Measurements from ENCODE around the gene SH2D1B.
"Not testable (repeated sequence)": the region's sequence is repeated elsewhere in the genome, so short reads cannot be mapped to it uniquely, and the experiment has no call there.

The SH2D1B gene

DNA sequence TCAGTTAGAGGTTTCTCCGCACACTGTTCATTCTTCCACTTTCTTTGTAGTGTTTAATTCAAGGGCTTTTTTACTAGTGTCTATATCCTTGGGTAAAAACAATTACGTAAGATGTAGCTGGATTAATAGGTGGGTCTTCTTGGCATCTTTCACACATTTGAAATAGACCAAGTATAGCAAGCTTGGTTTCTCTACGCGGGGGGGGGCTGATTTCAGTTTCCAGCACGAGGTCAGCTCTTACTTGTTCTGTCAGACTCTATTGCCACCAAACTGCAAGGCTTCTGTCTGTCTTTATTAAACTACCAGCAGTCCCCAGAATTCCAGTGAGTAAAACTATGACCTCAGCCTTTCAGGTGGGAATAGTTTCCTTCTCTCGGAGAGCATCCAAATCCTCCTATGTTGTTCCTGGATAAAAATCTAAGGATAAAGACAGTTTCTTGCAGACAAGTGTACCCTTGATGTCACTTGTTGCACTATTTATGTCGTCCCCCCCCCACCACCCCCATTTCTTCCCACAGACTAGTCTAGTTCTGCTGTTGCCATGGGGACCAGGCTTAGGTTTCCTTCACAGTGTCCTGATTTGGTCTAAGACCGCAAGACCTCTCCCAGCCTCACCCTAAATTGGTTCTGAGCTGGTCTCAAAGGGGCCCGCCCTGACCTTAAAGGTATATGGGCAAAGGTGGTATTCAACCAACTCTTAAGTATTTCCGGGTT is 52.3 kb downstream of the SH2D1B start:
- DNase-seq, result no peak

DNA sequence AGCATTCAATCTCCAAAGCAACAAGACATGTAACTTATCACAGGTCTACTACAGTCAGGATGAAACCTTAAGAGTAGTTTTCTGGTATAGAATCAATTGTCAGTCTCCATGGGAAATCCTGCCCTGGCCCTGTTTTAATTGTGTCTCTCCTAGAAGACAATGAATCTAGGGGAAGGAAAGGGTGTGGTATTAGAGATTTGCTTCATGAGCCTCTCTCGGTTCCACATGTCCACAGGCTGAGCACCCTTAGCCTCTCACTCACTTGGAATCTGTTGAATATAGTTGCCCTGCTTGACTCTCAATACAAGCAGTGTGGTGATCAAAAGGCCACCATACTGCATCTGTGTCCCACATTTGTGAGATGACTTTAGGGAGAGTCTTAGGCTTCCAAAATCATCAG is 53.0 kb downstream of the SH2D1B start:
- DNase-seq, result no peak

DNA sequence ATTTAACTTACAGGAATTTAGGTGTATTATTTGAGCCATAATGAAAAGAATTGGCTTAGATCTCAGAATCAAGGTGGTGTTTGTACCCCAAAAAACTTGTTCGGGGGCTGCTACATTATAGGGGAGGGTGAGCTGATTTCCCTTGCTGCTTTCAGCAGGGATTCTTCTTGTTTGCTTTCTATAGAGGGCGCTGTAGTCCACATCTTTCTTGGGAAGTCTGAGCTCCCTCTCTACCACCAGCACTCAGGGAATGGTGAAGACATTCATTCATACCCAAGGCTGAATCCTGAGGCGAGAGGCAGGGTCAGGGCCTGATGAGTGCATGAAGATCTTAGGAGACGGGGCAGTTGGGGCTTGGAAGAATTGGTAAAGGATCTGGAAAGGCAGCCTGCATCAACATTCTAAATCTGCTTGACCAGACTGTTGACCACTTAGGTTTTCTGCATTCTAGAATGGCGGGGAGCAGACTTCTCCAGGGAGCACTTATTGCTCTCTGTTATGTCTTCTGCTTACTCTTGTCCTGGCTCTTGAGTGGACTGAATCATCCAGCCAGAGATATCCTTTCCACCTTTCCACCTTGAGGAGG is 54.2 kb downstream of the SH2D1B start:
- no peak for DNase-seq

DNA sequence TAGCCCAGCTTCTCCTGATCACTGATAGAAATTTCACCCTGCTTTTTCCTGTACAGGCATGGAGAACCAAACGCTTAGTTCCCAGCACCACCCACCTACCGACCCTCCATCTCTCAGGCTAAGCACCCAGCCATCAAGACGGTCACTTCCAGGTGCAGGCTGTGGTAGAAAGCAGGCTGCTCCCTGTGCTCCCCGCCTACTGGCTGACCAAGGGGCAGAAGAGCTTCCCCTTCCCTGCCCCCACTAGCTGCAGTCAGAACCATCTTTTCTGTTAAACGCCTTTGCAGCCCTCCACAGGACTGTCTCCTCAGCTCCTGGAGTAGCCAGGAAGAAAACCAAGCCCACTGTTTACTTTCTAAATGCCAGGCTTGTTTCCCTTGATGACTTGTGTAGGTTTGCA is 58.2 kb downstream of the SH2D1B start:
- DNase-seq, result no peak

DNA sequence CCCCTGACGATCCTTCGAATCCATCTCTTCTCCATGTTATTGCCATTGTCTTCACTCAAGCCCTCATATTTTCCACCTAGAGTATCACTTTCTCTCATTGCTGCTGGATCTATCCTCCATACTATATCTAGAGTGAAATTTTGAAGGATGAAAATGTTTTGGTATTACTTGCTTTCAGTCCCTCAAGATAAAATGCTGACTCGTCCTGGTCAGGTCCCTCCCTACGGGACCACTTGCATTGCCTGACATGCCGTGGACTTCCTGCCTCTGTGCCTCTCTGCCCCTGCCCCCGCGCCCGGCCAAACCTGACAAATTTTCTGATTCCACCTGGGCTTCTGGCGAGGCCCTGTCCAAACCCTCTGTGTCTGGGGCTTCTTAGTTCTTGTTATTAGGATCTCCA is 58.9 kb downstream of the SH2D1B start:
- no peak for DNase-seq

DNA sequence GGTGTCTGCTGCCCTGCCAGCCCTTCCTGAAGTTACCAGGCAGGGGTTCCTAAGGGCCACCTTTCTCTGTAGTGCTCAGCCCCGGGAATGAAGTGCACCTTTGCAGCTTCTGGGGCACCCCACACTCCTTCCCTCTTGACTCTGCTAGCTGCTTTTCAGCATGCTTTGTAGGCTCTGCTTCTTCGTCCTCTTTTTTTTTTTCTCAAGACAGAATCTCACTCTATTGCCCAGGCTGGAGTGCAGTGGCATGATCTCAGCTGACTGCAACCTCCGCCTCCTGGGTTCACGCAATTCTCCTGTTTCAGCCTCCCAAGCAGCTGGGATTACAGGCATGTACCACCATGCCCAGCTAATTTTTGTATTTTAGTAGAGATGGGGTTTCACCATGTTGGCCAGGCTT is 60.1 kb downstream of the SH2D1B start:
- not testable (repeated sequence) for DNase-seq

DNA sequence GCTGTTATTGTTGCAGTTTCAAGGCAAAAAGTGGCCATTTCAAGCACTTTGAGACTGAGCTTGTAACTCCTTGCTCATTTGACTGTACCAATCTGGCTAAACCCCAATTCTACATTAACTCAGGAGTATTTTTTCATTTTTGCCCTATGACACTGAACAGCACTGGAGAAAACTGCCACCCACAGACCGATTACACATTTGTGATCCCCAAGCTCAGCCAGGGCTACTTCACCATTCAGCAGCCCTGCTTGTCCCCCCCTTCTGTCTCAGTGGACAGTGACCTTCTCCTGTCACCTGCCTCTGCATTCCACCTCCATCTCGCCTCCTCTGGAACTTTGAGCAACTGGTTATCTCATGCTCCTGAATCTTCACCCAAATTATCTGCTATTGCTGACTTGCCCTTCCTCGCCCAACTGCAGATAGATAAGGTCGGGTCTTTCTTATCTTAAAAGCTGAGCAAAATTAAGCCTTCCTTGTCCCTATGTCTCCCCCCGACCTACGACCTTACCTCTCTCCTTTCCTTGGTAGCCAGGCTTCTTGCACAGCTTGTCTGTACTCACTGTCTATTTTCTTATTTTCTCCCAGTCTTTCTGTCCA is 60.6 kb downstream of the SH2D1B start:
- no peak for DNase-seq

DNA sequence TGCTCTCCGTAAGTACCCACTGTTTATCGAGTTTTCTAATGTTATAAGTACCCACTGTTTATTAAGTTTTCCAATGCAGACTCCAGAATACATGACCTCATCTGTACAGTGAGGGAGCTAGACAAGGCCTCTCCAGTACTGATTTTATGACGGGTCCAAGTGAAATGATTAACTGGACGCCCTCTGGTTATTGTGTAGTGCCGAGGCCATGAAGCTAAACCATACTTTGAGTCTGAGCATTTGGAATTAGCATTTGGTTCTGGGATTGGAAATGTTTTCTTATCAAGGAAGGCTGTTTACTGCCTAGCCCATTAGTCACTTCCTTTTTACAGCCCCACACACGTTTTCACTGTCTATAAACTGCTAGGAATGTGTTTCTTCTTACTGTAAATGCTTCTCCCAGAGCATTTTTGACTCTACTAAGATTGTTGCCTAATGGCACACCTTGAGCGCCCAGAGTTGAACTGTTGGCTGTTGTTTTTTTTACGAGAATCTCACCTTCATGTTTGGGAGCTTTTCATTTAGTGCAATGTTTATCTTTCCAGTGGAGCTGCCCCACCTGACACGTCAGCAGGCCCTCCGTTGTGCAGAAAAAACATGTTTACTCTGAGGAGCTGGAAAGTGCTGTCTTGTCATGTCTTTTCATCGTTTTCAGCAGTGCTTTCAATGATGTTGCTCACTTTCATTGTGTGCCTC is 62.2 kb downstream of the SH2D1B start:
- DNase-seq, result no peak

DNA sequence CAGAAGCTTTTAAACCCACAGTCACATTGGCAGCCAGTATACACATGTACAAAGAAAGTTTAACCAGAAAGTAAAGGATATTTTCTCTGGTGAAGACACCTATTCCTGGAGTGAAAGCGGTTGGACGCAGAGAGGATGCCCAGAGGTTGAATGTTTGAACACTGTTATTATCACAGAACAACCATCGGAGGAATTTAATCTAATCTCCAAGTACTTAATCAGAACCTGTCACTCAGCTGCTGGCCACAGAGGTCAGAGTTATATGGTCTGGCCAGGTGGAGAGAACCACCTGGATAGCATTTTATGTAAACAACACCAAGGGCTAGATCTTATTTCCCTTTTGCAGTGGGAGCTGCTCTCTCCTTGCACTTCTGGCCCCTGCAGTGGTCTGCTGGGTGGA is 64.7 kb downstream of the SH2D1B start:
- no peak for DNase-seq
